ENCODE measurements around the gene TMEM54.

TMEM54 gene

DNA sequence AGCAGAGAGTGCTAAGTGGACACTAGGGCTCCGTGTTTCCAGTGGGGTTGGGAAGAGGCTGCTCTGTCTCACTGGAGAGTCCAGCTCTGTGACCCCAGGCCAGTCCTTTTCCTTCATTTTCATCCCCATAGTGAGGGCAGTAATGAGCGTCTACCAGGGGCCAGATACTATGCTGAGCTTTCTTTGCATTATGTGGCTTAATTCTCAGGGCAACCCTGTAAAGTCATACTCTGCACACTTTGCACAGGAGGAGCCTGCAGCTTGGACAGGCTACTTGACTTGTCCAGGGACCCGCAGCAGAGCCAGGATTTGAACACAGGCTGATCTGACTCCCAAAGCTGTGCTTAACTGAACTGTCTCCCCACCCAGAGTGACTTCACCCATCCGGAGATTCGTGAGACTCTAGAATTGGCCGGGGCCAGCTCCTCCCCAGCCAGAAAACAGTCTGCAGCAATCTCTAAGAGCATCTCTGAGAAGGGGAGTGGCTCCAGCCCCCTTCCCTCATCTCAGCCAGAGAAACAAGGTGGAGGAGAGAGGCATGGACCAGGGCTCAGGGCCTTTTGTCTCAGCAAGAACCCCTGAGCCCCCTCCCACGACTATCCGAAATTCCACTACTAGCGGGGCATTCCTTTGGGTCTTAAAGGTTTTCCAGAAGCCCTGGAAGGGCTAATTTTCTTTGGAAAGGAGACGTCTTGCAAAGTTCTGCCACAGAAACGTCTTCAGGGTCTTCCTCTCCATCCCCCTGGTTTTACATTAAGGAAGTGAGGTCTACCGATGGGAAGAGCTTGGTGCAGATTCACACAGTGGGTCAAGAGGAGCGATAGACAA is 29.6 kb downstream of the TMEM54 start:
- TF ChIP-seq GATA2 (IDR thresholded peaks at IDR 0.05; ENCODE audit: low read depth, low read length) (no peak), GATA3 (IDR thresholded peaks at IDR 0.05; ENCODE audit: low read depth, low read length) (no peak)

DNA sequence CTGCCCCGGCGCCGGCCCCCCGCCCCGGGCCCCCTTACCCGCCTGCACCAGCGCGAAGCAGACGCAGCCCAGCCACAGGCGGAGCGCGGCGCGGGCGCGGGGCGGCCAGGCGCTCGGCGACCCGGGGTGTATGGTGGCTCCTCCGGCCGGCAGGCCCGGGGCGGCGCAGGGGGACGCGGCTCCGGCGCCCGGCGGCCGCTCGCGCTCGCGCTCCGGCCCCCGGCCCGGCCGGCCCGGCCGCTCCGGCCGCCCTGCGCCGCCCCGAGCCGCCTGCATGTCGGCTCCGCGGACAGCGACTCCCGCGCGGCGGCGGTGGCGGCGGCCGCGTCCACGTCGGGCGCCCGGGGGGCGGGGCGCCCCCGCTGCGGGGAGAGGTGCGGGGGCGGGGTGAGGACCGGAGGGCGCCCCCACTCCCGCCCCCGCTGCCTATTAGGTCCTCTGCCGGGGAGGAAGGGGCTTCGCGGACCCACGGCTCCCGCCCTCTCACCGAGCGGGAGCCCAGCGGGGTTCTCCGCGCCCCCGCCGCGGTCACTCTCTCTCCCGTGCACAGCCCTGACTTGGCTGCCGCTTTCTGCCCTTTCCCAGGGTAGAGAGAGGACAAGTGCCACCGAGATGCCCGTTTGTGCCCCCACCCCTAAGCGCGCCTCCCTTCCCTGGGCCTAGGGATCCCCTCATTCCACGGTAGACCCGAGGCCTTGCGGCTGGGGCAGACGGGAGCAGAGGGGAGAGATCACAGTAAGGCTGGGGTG is 30.4 kb downstream of the TMEM54 start, which contains the start of gene FNDC5:
Gene FNDC5, minus strand, starts transcription at position 298 of the 749 bp plus-strand sequence.
- TF ChIP-seq GATA2 (IDR thresholded peaks at IDR 0.05; ENCODE audit: low read depth, low read length): no peak
- no peak for TF ChIP-seq GATA3 (IDR thresholded peaks at IDR 0.05; ENCODE audit: low read depth, low read length)

DNA sequence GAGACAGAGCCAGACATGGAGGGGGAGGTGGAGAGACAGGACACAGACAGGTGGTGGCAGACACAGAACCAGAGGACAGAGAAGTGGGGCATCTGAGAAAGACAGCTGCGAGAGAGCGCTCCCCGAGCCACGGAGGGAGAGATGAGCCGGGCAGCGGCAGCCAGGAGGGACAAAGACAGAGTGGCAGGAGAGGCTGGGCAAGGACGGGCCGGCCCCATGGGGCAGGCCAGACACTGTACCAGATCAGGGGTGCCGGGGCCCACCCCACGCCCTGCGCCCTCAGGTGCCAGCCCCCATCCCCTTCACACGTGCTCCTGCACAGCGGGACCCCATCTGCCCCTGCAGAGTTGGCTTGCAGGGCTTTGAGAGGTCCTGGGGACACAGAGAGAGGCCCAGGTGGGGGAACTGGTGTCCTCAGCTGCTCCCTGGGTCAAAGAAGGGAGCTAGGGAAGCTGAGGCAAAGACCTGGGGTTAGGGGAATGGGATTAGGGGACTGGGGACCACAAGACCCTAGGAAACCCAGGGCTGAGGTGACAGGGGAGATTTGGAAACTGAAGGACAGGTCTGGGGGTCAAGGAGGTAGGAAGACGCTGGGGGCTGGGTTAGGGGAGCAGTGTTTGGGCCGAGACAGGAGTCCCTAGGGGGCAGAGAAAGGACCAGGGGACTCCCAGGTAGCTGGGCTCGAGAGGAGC is 31.1 kb downstream of the TMEM54 start:
- no peak for TF ChIP-seq GATA2 (IDR thresholded peaks at IDR 0.05; ENCODE audit: low read depth, low read length)
- TF ChIP-seq GATA3 (IDR thresholded peaks at IDR 0.05; ENCODE audit: low read depth, low read length): no peak

DNA sequence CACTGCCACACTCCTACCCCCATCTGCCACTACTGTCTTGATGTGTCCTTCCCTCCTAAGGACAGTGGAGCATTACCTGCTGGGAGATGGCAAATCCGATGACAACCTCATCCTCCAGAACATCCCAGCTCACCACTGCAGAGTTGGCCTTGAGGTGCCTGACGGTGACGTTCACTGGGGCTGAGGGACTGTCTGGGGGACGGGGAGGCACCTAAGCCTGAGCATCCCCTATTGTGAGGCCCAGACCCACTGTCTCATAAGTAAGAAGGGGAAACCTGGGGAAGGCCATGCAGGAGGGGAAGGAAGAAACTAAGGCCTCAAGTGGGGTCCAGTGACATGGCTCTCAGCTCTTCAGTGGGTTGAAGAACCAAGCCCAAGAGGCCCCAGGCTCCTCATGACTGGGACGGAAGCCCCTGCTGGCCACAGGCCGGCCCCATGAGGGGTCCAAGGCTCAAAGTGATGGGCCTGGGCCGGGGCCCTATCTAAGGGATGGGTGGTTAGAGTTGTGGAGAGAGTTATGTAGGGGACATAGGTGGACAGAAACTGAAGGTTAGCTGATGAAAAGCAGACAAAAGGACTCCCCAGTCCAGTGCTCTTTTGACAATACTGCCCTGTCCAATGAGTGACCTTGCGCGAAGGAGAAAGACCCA is 32.3 kb downstream of the TMEM54 start:
- no peak for TF ChIP-seq GATA2 (IDR thresholded peaks at IDR 0.05; ENCODE audit: low read depth, low read length)
- TF ChIP-seq GATA3 (IDR thresholded peaks at IDR 0.05; ENCODE audit: low read depth, low read length): no peak

DNA sequence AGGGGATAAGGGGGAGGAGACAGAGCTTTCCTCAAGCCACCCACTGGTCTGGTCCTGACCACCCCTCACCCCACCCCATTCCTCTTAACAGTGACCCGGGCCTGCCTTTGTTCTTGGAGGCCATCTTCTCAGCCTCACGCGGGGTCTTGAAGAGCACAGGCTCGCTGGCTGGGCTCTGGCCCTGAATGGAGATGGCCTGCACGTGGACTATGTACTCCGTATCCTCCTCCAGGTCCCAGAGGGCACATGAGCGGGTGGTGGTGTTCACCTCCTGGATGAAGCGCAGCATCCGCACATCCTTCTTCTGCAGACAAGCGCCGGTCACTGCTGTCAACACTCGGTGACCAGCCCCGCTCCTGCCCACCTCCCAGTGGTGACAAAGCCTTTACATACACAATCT is 33.1 kb downstream of the TMEM54 start:
- TF ChIP-seq GATA3 (IDR thresholded peaks at IDR 0.05; ENCODE audit: low read depth, low read length) (no peak), GATA2 (IDR thresholded peaks at IDR 0.05; ENCODE audit: low read depth, low read length) (no peak)

DNA sequence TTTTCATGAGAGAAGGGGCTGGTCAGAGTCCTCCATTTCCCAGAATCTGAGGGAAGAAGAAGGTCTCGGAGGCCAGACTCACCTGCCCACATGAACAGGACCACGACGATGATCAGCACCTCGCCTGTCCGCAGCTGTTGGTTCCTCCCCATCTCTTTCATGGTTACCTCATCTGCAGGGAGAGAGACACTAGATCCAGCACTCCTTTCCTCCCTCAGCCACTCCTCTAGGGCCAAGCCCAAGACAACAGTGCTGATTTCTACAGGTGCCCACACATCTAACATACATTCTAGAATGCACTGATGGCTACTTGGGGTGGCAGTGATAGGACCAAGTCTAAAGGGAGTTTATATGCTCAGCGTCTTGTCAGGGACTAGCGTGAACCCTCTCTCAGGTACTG is 33.5 kb downstream of the TMEM54 start:
- no peak for TF ChIP-seq GATA2 (IDR thresholded peaks at IDR 0.05; ENCODE audit: low read depth, low read length)
- no peak for TF ChIP-seq GATA3 (IDR thresholded peaks at IDR 0.05; ENCODE audit: low read depth, low read length)

DNA sequence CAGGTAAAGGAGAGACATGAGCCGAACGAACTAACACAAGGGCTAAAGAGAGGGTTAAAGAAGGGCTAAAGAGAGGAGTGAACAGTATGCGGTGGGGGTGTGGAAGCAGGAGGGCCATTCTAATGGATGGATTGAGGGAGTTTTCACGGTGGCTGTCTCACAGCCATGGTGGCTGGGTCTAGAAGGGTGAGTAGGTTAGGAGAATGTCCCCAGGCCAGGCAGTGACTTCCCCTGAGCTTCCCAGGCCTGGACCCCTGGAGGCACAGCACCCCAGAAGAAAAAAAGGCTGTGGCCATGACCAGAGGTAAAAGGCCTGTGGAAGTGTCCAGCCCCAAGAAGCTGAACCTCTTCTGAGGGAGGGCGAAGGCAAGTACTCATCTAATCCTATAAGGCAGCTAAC is 34.0 kb downstream of the TMEM54 start:
- TF ChIP-seq GATA3 (IDR thresholded peaks at IDR 0.05; ENCODE audit: low read depth, low read length) (no peak), GATA2 (IDR thresholded peaks at IDR 0.05; ENCODE audit: low read depth, low read length) (no peak)

DNA sequence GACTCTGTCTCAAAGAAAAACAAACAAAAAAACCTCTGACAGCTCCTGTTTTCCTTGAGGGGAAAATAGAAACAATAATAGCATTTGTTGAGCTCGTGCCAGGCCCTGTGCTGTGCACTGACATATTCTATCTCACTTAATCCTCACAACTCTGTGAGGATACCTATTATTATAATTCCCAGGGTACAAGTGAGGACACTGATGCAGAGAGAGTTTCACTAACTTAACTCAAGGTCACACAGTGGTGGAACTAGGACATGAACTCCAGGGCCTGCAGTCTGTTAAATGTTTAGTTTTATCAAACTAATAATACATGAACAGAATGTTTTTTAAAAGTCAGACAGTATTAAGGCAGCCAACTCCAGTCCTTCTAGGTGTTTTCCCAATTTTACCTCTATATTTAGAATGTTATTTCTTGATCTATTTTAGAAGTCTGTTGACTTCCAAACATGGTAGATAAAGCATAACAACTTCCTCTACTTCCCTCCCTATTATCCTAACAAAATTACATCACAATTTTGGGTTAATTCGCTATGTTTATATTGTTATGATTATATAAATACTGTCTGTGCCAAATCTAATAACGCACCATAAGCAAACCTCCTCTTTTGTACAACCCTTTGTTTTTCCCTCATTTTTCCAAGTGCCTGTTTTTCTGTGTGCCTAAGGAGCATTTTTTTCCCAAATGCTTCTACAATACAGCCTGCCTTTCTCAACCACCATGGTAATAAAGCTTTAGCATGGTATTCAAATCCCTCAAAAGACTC is 35.4 kb downstream of the TMEM54 start:
- TF ChIP-seq GATA2 (IDR thresholded peaks at IDR 0.05; ENCODE audit: low read depth, low read length) (no peak), GATA3 (IDR thresholded peaks at IDR 0.05; ENCODE audit: low read depth, low read length) (no peak)

DNA sequence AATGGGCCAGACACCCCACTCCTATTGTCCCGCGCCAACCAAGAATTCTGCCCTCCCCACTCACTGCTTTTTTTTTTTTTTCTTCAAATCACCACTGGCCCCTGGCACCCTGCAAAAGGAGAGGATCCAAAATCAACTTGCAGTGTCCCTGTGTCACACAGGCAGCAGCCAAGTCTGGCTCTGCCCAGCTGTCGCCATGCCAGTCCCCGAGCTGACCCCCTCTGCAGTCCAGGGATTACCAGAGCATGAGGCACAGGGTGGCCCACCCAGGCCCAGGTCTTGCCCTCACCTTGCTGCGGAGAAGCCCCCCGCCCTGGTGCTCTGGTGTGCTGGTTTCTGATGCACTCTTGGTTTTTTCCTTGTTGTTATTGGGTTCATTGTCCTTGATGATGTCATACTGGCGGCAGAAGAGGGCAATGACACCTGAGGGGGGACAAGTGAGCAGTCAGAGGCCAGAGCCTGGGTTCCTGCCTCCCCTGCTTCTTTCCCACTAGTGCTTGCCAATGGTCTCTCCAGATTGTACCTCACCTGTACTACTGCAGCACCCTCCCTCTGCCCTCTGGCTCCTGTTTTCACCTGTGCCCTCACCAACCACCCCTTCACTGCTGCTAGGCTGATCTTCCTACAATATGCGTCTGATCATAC is 36.7 kb downstream of the TMEM54 start:
- no peak for TF ChIP-seq GATA3 (IDR thresholded peaks at IDR 0.05; ENCODE audit: low read depth, low read length)
- no peak for TF ChIP-seq GATA2 (IDR thresholded peaks at IDR 0.05; ENCODE audit: low read depth, low read length)

DNA sequence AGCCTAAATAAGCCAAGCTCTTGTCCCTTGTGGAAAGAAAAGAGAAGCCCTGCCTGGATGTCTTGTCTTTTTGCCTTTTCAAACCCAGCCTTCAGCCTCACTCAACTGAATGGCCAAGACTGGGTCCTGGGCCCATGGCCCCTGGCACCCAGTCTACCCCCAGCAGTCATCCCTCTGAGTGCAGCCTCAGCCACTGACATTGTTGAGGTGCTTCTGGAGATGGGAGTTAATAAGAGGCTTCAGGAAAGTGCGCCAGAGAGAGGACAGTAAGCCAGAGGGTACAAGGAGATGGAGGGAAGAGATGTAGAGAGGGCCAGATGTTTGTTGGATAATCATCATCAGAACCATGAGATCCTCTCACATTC is 37.3 kb downstream of the TMEM54 start:
- TF ChIP-seq GATA2 (IDR thresholded peaks at IDR 0.05; ENCODE audit: low read depth, low read length) (no peak), GATA3 (IDR thresholded peaks at IDR 0.05; ENCODE audit: low read depth, low read length) (no peak)

DNA sequence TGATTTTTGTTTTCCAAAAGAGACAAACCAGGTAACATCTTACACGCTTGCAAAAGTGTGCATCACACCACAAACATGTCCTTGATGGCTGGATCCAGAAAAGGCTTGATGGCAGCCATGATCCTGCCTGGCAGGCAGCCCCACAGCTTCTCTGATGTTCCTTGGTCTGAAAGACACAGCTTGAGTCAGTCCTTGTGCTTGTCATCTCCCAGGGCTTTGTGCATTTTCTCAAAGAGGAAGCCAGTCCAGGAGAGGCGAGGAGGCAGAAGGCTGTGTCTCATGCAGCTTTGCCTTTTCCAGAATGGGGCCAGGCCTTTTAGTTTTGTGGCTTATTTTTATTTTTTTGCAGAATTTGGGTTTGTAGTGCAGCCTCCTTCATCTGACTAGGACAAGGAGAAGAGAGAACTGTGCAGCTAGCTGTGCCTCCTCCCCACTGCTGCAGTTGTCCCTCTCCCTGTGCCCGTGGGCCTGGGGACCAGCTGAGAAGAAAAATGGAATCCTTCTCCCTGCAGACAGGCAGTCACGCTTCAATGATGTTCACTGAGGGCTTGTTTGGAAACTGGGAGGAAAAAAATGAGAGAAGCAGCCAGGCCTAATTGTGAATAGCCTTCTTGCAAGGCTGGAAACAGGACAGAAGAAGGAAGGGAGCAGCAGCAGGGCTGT is 37.8 kb downstream of the TMEM54 start:
- TF ChIP-seq GATA2 (IDR thresholded peaks at IDR 0.05; ENCODE audit: low read depth, low read length): no peak
- no peak for TF ChIP-seq GATA3 (IDR thresholded peaks at IDR 0.05; ENCODE audit: low read depth, low read length)

DNA sequence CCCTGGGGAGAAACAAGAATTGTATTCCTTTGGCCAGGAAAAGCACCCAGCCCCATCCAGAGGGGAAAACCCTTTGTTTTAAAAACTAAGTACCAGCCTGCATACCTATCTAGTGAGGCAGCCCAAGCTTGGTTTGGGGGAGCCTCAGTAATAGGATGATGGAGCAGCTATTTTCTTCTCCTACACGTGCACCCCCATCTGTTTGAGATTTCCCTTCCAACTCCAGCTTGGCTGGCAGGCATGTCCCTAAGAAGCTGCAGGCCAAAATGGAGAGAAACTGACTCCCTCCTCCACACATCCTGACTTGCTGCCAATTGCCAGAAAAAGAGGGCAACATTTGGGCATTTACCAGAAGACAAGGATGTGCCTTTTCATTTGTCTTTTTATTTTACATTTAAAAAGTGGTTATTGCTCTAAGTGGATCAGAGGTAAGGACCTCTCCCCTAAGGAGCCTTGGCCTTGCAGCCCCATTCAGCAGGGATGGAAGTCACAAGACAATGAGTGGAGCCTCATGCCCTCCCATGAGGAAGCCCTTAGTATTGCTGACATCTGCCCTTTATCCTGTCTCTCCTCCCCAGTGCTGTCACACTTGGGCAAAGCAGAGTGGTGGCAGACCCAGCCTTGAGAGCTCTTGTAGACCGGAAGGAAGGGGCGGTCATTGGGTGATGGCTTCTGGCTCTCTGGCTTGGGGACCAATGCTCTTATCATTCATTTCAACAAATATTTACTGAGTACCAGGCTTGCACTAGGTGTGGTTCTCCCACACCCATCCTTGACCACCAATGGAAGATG is 39.1 kb downstream of the TMEM54 start:
- TF ChIP-seq GATA2 (IDR thresholded peaks at IDR 0.05; ENCODE audit: low read depth, low read length) (no peak), GATA3 (IDR thresholded peaks at IDR 0.05; ENCODE audit: low read depth, low read length) (no peak)

Data from SH-SY5Y (cell line).